ENCODE results near the gene PPFIBP1.
"Not testable (repeated sequence)": the region's sequence is repeated elsewhere in the genome, so short reads cannot be mapped to it uniquely, and the experiment has no call there.

Gene PPFIBP1

DNA sequence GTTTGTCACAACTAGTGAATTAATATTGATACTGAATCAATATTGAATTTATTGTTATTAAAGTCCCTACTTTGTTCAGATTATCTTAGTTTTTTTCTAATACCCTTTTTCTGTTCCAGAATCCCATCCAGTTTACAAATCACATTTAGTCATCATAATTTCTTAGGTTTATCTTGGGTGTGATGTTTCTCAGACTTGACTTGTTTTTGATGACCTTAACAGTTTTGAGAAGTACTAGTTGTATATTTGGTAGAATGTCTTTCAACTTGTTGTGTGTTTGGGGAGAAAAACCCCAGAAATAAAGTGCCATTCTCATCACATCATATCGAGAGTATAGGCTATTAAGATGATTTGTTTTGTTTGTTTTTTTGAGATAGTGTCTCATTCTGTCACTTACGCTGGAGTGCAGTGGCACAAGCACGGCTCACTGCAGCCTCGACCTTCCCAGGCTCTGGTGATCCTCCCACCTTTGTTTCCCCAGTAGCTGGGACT is 206.1 kb downstream of the PPFIBP1 start:
- no peak for DNase-seq

GRCh38 chr12:27732281-27732680 is 208.3 kb downstream of the PPFIBP1 start:
- DNase-seq: no peak

- no peak for DNase-seq
These were observed 209.1 kb downstream of the PPFIBP1 start for GRCh38 chr12:27733052-27733656.

DNA sequence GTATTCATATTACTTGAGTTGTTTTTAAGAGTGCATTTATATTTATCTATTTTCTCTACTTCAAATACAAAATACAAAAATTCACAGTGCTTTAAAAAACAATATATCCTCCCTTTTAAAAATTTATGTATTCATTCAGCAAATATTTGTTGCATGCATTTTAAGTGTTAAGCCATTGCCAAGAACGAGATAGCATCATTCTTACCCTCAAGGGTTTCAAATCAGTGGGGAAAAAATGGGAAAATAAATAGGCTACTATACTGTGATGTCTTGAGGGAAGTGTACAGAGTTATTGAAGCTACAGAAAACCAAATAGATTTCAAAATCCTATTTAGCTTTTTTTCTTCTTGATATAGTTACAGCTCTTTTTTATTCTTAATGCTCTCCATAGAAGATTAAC is 209.8 kb downstream of the PPFIBP1 start:
- DNase-seq: no peak

- not testable (repeated sequence) for DNase-seq
These were observed 210.3 kb downstream of the PPFIBP1 start for GRCh38 chr12:27734321-27734720.

- DNase-seq: no peak
These were observed 219.6 kb downstream of the PPFIBP1 start for GRCh38 chr12:27743601-27744000.

Data from cerebellar nuclear complex (tissue), 1 donor.